ENCODE data around the gene HS2ST1. TPM values are rescaled to one million over a fixed set of nuclear protein-coding genes. Genes with fewer than 3 reads are reported as not detected.
"Not testable (repeated sequence)": the region's sequence is repeated elsewhere in the genome, so short reads cannot be mapped to it uniquely, and the experiment has no call there.

Gene HS2ST1
- total RNA-seq, 1 donor from 2014 or later: 11.8 TPM

DNA sequence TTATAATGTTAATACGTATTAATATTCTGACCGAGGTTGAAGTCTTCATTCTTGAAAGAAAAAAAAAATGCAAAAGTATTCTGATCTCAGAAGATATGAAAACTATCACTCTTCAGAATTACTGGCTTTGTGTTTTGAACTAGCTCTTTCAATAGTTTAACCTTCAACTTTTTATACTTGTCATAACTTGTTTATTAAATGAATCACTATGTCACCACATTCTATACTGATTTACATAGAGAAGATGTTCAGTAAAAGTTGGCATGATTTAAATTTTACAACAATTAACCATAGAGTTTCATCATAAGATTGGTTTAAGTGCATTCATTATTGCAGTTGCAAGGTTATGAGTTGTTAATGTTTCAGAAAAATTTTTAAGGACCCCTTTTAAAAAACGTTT, 57.3 kb downstream of the HS2ST1 start:
- peak; percentile 39 for ATAC-seq

- ATAC-seq: peak; percentile 23
Observed at GRCh38 chr1:86972262-86972661, 57.8 kb downstream of the HS2ST1 start.

DNA sequence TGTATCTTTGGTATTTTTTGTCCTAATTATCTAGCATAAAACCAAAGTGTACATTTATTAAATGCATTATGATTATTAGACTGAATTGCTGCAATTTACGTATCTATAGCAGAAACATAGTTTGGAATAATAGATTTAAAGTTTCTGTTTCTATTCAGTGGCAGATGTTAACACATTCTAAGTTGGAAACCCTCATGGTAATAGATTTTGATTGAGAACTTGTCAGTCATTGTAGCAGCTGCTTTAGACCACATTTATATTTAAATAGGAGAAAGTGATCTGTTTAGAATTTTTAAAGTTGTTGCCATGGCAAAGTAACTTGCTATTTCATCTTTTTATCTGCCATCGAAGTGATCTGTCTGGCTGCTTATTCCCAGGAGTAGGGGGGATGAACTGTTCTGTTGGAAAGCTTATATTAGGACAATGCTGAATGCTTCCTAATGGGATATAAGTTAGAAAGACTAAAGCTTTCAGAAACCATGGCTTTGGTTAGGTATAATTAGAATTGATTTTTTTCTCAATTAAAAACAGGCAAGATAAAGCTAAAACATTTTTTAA, 61.6 kb downstream of the HS2ST1 start:
- no peak for ATAC-seq

DNA sequence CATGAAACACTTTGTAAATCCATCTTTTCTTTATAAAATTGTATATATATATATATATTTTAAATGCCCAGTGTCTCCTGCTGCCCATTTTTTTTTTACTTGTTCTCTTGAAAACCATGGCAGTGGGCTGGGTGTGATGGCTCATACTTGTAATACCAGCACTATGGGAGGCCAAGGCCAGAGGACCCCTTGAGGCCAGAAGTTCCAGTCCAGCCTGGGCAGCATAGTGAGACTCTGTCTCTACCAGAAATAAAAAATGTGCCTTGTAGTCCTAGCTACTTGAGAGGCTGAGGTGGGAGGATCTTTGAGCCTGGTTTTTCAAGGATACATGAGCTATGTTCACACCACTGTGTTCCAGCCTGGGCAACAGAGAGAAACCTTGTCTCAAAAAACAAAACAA, 62.2 kb downstream of the HS2ST1 start:
- no peak for ATAC-seq

- no peak for ATAC-seq
Observed at GRCh38 chr1:86981482-86982213, 67.2 kb downstream of the HS2ST1 start.

GRCh38 chr1:86983677-86984076, 69.2 kb downstream of the HS2ST1 start:
- not testable (repeated sequence) for ATAC-seq

DNA sequence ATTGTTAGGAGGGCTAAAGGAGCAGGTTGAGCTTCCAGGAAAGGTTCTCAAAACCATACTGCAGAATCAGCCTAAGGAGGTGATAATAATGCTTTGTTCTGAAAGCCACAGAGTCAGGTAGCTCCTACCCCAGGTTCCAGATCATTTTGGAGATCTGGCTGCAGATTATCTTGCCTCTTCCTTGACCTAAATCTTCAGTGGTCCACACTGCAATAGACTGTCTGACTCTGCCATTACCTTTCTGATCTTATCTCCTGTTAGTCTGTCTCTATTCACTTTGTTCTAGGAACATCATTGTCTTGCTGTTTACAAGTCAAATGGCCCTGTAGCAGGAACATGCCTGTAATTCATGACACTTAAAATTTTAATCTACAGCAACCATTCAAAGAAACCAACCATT, 73.0 kb downstream of the HS2ST1 start:
- no peak for ATAC-seq

DNA sequence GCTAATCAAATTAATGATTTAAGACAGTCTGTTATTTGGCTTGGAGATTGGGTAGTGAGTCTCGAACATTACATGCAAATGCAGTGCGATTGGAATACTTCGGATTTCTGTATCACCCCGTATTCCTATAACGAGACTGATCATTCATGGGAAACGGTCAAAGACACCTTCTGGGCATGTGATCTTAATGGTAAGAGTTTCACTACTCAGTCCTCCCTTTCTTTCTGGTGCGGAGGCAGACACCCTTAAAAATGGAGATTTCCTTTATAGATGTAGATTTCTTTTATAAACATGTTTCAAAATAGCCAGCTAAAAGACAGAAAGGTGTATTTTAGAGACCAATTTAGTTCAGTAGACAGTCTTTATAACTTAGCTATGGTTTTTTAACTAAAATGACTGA, 74.4 kb downstream of the HS2ST1 start:
- ATAC-seq: no peak

DNA sequence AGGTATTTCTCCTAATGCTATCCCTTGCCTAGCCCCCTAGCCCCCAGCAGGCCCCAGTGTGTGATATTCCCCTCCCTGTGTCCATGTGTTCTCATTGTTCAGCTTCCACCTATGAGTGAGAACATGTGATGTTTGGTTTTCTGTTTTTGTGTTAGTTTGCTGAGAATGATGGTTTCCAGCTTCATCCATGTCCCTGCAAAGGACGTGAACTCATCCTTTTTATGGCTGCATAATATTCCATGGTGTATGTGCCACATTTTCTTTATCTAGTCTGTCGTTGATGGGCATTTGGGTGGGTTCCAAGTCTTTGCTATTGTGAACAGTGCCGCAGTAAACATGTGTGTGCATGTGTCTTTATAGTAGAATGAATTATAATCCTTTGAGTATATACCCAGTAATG, 75.3 kb downstream of the HS2ST1 start:
- ATAC-seq: not testable (repeated sequence)

- ATAC-seq: no peak
Observed at GRCh38 chr1:86990826-86991225, 76.4 kb downstream of the HS2ST1 start.

DNA sequence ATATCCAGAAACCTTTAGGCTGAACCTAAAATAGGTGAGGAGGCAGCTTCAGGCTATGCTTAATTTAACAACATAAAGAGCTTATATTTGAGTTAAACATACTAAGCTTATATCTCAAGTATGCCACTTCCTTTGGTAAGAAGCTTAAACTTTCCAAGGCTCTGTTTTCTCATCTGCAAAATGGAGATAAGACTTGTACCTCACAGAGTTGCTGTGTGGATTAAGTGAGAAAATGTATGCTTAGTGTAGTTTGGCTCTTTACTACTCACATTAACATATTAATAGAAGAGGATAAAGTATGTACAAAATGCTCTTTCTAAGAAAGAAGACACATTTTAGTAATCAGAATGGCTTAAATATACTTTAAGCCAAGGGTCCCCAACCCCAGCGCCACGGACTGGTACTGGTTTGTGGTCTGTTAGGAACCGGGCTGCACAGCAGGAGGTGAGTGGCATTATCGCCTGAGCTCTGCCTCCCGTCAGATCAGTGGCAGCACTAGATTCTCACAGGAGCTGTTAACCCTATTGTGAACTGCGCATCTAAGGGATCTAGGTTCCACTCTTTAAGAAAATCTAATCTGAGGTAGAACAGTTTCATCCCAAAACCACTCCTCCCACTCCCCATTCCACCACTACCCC, 77.2 kb downstream of the HS2ST1 start:
- ATAC-seq: no peak

DNA sequence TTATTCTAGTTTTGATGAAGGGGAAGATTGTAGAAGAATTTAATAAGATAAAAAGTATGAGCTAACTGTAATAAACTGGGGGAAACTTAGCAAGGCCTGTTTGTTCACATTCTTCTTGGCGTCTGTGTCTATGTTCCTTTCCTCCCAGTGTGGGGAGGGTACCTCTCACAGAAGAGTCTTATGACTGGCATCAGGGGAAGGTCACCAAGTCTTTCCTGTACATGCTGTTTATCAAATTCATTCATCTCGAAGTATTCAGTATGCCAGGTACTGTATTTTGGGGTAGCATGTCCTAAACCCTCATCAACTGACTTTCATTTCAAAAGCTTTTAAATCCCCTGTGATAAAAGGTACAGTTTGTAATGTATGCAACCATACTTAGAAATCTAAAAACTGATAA, 78.4 kb downstream of the HS2ST1 start:
- ATAC-seq: no peak

GRCh38 chr1:86993269-86993985, 79.0 kb downstream of the HS2ST1 start:
- ATAC-seq: no peak

DNA sequence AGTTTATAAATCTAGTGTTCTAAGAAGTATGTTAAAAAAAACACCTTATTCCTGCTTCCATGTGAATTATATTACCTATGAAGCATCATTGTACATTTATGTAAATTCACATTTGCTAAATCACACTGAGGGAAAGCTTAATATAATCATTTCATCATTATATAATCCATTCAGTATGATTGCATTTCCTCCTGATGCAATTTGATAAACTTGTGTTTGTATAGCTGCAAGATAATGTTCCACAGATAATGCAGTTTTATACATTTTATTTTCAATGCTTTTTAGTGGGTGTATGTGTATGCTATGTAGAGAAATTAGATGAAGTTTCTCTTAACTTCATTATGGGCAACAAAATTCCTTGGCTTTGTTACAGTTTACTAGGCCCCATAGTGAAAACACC, 79.6 kb downstream of the HS2ST1 start:
- no peak for ATAC-seq

DNA sequence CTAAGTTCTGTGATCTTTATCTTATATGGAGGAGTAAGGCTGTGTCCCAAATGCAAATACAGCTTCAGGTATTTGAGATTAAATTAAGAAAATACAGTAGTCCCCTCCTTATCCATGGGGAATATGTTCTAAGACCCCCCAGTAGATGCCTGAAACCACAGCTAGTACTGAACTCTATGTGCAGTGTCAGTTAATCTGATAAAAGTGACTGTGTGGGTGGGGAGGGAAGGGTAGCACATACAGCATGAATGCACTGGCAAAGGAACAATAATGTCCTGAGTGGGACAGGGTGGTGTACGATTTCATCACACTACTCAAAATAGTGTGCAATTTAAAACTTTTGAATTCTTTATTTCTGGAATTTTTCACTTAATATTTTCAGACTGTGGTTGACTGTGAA, 83.1 kb downstream of the HS2ST1 start:
- no peak for ATAC-seq

DNA sequence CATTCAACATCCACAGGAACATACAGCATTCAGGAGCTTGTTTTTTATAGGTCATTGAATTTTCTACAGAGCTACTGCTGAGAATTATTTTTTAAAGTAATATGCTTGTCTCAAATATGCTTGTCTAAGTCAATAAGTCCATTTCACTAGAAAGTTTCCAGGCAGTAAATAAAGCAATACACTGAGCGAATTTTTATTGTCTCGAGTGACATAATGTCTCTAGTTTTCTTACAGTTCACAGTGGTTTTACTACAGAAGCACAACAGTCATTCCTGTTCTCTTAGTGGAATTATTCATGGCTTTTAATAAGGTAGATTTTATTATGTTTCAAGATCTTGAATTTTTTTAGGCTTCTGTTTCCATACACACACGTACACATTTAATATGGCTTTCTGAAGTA, 83.8 kb downstream of the HS2ST1 start:
- no peak for ATAC-seq

GRCh38 chr1:86998727-86999126, 84.3 kb downstream of the HS2ST1 start:
- ATAC-seq: peak; percentile 55

GRCh38 chr1:87000460-87000859, 86.0 kb downstream of the HS2ST1 start:
- no peak for ATAC-seq

DNA sequence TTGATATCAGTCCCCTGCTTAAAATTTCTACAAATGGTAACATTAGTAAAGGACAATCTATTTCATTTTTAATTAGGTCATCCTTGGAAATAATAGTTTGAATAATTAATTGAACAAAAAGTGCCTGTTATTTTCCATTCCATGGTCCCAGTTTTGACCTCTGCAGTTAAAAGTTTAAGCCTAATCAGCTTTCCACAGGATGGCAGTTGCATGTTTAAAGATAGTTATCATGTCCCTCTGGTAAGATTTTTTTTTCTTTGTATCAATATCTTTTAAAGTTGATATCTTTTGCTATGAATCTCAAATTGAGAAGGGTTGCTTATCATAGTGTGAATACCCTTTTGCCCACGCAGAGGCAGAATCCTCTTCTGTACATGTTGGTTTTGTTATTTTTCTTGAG, 90.4 kb downstream of the HS2ST1 start:
- ATAC-seq: no peak

GRCh38 chr1:87007323-87007722, 92.9 kb downstream of the HS2ST1 start:
- ATAC-seq: no peak

DNA sequence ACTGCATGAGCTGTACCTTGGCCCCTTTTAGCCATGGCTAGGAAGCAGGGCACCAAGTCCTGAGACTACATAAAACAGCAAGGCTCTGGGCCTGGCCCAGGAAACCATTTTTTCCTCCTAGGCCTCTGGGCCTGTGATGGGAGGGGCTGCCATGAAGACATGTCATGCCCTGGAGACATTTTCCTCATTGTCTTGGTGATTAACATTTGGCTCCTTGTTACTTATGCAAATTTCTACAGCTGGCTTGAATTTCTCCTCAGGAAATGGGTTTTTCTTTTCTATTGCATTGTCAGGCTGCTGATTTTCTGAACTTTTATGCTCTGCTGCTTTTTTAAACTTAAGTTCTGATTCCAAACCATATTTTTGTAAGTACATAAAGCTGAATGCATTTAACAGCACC, 99.0 kb downstream of the HS2ST1 start:
- ATAC-seq: not testable (repeated sequence)

DNA sequence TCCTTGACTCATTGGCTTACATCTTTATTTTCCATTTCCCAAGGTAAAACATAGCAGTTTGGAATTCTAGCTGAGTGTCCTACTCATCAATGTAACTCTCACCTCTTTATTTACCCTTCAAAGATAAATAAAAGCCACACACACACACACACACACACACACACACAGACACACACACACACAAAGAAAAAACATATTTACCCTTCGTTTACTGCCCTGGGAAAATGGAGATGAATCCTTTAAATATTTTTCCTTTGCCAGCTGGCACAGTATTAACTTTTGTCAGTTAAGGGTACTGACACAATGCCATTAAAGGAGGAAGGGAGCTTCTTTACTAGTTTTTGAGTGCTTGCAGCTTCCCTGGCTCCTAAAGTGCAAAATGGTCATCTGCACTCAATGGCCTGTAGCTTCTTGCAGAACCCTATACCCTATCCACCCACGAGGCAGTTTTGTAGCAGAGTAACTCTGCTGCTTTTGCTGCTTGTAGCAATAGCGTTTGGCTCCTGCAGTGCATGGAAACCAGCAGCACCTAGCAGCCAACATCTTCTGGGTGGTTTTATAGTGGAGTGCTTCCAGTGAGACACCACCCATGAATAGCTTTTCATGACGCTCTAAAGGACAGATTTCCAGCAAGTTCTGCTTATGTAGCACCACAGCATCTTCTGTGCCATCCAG, 103.7 kb downstream of the HS2ST1 start:
- no peak for ATAC-seq

GRCh38 chr1:87023326-87023725, 108.9 kb downstream of the HS2ST1 start:
- no peak for ATAC-seq

Measured in esophagus mucosa (tissue), 1 donor.